Panc1 (cell line): ENCODE measurements around the gene CNST. TPM values are rescaled to one million over a fixed set of nuclear protein-coding genes. Genes with fewer than 3 reads are reported as not detected.

ENCODE experiments used
- ATAC-seq: fragments of 200-7000 bp; cut with Tn5 transposase; 2 replicates; pipeline ENCODE4 v1.9.1; 2020; ENCODE audit warnings: mild to moderate bottlenecking, moderate library complexity
- BruUV-seq: library from RNA; stranded (reverse); fragments of 400-500 nt; replicated peaks from 2 replicates; lab custom pipeline; 2021; lab: Mats Ljungman, UMichigan
- CTCF ChIA-PET: fragments of 300-600 bp; sonication (Branson Sonifier 250); formaldehyde crosslinking; loops from one replicate; lab custom pipeline; 2022; ENCODE audit warnings: antibody characterized with exemption; lab: Charles Lee
- POLR2A ChIA-PET: fragments of 300-600 bp; sonication (Branson Sonifier 250); formaldehyde crosslinking; loops from one replicate; lab custom pipeline; 2022; ENCODE audit warnings: antibody characterized with exemption; lab: Charles Lee
- DNase-seq: peaks from one replicate; pipeline ENCODE4 v3.0.0-alpha.2; 2010; ENCODE audit warnings: low read depth, low spot score
- H3K27ac ChIP-seq: 2 replicates; pipeline ENCODE4 v1.5.1; 2011; ENCODE audit warnings: mild to moderate bottlenecking, low read length, inconsistent platforms
- H3K27me3 ChIP-seq: fragments of 200-500 bp; sonication (Bioruptor generic); 2 replicates; pipeline ENCODE4 v1.6.0; 2014; ENCODE audit warnings: low read length, inconsistent platforms; ENCODE audit not compliant: control insufficient read depth, insufficient read depth
- H3K36me3 ChIP-seq: fragments of 200-500 bp; sonication (Bioruptor generic); 2 replicates; pipeline ENCODE4 v1.5.1; 2014; ENCODE audit warnings: inconsistent platforms, mild to moderate bottlenecking, low read length, moderate library complexity; ENCODE audit not compliant: control insufficient read depth, insufficient read depth
- H3K4me1 ChIP-seq: 2 replicates; pipeline ENCODE4 v1.5.1; 2011; ENCODE audit warnings: inconsistent platforms, mild to moderate bottlenecking, low read length, moderate library complexity; ENCODE audit not compliant: control insufficient read depth, insufficient read depth
- H3K4me3 ChIP-seq, 2 experiments: 2 replicates each; pipeline ENCODE4 v1.5.1; 2011 to 2012; ENCODE audit warnings: low read depth in 2 of 2, low read length in 2 of 2, mild to moderate bottlenecking in 2 of 2, inconsistent platforms in 1 of 2, moderate library complexity in 1 of 2
- H3K9me3 ChIP-seq: fragments of 200-500 bp; sonication (Bioruptor generic); 2 replicates; pipeline ENCODE4 v1.5.1; 2014; ENCODE audit warnings: low read depth, mild to moderate bottlenecking, inconsistent platforms, low read length, moderate library complexity; ENCODE audit not compliant: control insufficient read depth, insufficient read depth
- CTCF ChIP-seq: fragments of 450-650 bp; IDR thresholded peaks from 2 replicates; pipeline ENCODE4 v1.5.1; 2017; ENCODE audit warnings: mild to moderate bottlenecking
- POLR2AphosphoS5 ChIP-seq: IDR thresholded peaks from 2 replicates; pipeline ENCODE4 v1.6.1; 2012; ENCODE audit warnings: mild to moderate bottlenecking, low read depth, low read length, moderate library complexity
- SIN3A ChIP-seq: IDR thresholded peaks from 2 replicates; pipeline ENCODE4 v1.6.1; 2012; ENCODE audit warnings: low read depth, mild to moderate bottlenecking, low read length, moderate library complexity, borderline replicate concordance; ENCODE audit not compliant: insufficient read depth
- TCF7L2 ChIP-seq: IDR thresholded peaks from 2 replicates; pipeline ENCODE4 v1.6.1; 2011; ENCODE audit warnings: mild to moderate bottlenecking, low read depth, low read length, inconsistent platforms
- in situ Hi-C: cut with HindIII; loops from 2 replicates; pipeline ENCODE4 v1.10.0; 2016; ENCODE audit warnings: low sequenced_read_pairs, low pct_unique_long_range_greater_than_20kb
- intact Hi-C: fragments of 100-400 bp; cut with micrococcal nuclease; formaldehyde crosslinking; loops from one replicate; pipeline ENCODE4 v1.10.0; 2022; ENCODE audit not compliant: unreplicated experiment
- total RNA-seq: library from RNA; stranded (reverse); gene quantifications from one replicate; pipeline ENCODE4 v1.2.1, GENCODE V29; 2021; ENCODE audit not compliant: unreplicated experiment
- TF ChIP-seq, protein P1 (sequence below), 2 experiments: IDR thresholded peaks; 2 replicates each; pipeline ENCODE4 v1.6.1; 2011 to 2012; ENCODE audit warnings: low read depth in 2 of 2, control low read depth in 1 of 2, low read length in 1 of 2, mild to moderate bottlenecking in 1 of 2, moderate library complexity in 1 of 2; ENCODE audit not compliant: insufficient read depth in 1 of 2

Gene CNST
- total RNA-seq, 1 experiment from 2014 or later, result 18.5 TPM

- CTCF ChIA-PET, result interaction anchor here (0.5 to 0.6 kb wide), 2 partner anchors 114 to 636 kb away, joined by 3 read pairs; no protein-coding TSS in a partner anchor
- ATAC-seq (peak; percentile 53), DNase-seq (no peak)
- in situ Hi-C loops (no loop called here), intact Hi-C loops (no loop called here)
- H3K27ac ChIP-seq, result no peak overlapping the region
- no peaks in the 10 kb centered on the region for H3K27me3 ChIP-seq
- TF ChIP-seq TCF7L2, result no peak
- BruUV-seq, result no TSS peak
- H3K9me3 ChIP-seq, result no peaks in the 10 kb centered on the region
- no peak overlapping the region for H3K4me3 ChIP-seq
- H3K36me3 ChIP-seq, result peaks cover 12% of the 10 kb centered on the region
- H3K4me1 ChIP-seq, result no peaks in the 10 kb centered on the region
- POLR2A ChIA-PET, result interaction anchor here (0.6 kb wide), 1 partner anchor 45 kb away, joined by 11 read pairs; no protein-coding TSS in a partner anchor
These were observed 81.3 kb downstream of the CNST start for GRCh38 chr1:246647513-246647912.

- no peaks in the 10 kb centered on the region for H3K4me1 ChIP-seq
- TF ChIP-seq TCF7L2, result no peak
- TF ChIP-seq, protein P1, sequence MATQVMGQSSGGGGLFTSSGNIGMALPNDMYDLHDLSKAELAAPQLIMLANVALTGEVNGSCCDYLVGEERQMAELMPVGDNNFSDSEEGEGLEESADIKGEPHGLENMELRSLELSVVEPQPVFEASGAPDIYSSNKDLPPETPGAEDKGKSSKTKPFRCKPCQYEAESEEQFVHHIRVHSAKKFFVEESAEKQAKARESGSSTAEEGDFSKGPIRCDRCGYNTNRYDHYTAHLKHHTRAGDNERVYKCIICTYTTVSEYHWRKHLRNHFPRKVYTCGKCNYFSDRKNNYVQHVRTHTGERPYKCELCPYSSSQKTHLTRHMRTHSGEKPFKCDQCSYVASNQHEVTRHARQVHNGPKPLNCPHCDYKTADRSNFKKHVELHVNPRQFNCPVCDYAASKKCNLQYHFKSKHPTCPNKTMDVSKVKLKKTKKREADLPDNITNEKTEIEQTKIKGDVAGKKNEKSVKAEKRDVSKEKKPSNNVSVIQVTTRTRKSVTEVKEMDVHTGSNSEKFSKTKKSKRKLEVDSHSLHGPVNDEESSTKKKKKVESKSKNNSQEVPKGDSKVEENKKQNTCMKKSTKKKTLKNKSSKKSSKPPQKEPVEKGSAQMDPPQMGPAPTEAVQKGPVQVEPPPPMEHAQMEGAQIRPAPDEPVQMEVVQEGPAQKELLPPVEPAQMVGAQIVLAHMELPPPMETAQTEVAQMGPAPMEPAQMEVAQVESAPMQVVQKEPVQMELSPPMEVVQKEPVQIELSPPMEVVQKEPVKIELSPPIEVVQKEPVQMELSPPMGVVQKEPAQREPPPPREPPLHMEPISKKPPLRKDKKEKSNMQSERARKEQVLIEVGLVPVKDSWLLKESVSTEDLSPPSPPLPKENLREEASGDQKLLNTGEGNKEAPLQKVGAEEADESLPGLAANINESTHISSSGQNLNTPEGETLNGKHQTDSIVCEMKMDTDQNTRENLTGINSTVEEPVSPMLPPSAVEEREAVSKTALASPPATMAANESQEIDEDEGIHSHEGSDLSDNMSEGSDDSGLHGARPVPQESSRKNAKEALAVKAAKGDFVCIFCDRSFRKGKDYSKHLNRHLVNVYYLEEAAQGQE (IDR thresholded peaks at IDR 0.05; ENCODE audit: insufficient read depth in 1 of 2, low read depth in 2 of 2, low read length in 1 of 2), result no peak
- TF ChIP-seq SIN3A, result no peak
- TF ChIP-seq POLR2AphosphoS5, result no peak
- TF ChIP-seq CTCF, result no peak
- H3K4me3 ChIP-seq, result no peak overlapping the region
- ChIA-PET POLR2A (no interaction called here), CTCF (no interaction called here)
- ATAC-seq, result no peak
- no peaks in the 10 kb centered on the region for H3K27me3 ChIP-seq
- H3K27ac ChIP-seq, result no peak overlapping the region
- intact Hi-C loops (no loop called here), in situ Hi-C loops (no loop called here)
- H3K9me3 ChIP-seq, result no peaks in the 10 kb centered on the region
- no TSS peak for BruUV-seq
- H3K36me3 ChIP-seq, result peaks cover 14% of the 10 kb centered on the region
- no peak for DNase-seq
These were observed 84.9 kb downstream of the CNST start for GRCh38 chr1:246651012-246651695.

- in situ Hi-C loops, result no loop called here
- Histone ChIP-seq H3K9me3 (no peaks in the 10 kb centered on the region), H3K27ac (no peak overlapping the region), H3K27me3 (no peaks in the 10 kb centered on the region), H3K4me3 (no peak overlapping the region), H3K4me1 (no peaks in the 10 kb centered on the region), H3K36me3 (0 out of 2 replicates have a peak, but pooled peaks cover 2% of the 10 kb centered on the region)
- intact Hi-C loops, result no loop called here
- ChIA-PET POLR2A (no interaction called here), CTCF (no interaction called here)
- ATAC-seq (no peak), DNase-seq (no peak)
- BruUV-seq, result no TSS peak
- TF ChIP-seq CTCF (no peak), SIN3A (no peak), POLR2AphosphoS5 (no peak)
These were observed 92.3 kb downstream of the CNST start for GRCh38 chr1:246658567-246658966.
